WTC11 (cell line): ENCODE measurements around the gene PRAMEF8.
"Not testable (repeated sequence)": the region's sequence is repeated elsewhere in the genome, so short reads cannot be mapped to it uniquely, and the experiment has no call there.

Source experiments
- CREB1 ChIP-seq: sonication (generic); formaldehyde crosslinking; IDR thresholded peaks from 2 replicates; pipeline ENCODE4 v1.8.0; 2023; ENCODE audit warnings: mild to moderate bottlenecking, missing genetic modification reagents
- NR1H2 ChIP-seq: sonication (generic); formaldehyde crosslinking; IDR thresholded peaks from 2 replicates; pipeline ENCODE4 v1.9.0; 2021; ENCODE audit warnings: mild to moderate bottlenecking, moderate library complexity, missing genetic modification reagents
- ZNF317 ChIP-seq: sonication (generic); formaldehyde crosslinking; IDR thresholded peaks from 2 replicates; pipeline ENCODE4 v1.8.1; 2023; ENCODE audit warnings: low read depth, mild to moderate bottlenecking, moderate library complexity, missing genetic modification reagents, borderline replicate concordance
- TF ChIP-seq, protein P1 (sequence below): fragments of 200-600 bp; IDR thresholded peaks from 2 replicates; pipeline ENCODE4 v1.8.0; 2022; ENCODE audit warnings: antibody characterized with exemption

DNA sequence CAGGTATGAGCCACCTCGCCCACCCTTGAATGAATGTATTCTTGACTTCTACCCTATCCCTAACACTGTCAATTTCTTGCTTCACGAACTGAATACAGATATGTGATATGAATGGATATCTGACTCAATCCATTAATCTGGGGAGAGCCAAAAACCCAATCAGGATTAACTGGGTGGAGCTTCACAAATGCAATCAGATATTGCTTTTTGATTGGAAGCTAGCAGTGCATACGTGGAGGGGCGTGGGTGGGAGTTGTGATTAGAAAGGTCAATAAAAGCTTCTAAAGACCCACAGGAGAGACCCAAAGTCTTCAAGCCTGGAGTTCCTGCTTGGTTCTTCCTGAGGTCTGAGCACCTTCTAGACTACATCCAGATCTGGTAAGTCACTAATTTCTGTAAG lies 30.3 kb upstream of the PRAMEF8 start, which contains the start of gene PRAMEF15:
- TF ChIP-seq, protein P1, sequence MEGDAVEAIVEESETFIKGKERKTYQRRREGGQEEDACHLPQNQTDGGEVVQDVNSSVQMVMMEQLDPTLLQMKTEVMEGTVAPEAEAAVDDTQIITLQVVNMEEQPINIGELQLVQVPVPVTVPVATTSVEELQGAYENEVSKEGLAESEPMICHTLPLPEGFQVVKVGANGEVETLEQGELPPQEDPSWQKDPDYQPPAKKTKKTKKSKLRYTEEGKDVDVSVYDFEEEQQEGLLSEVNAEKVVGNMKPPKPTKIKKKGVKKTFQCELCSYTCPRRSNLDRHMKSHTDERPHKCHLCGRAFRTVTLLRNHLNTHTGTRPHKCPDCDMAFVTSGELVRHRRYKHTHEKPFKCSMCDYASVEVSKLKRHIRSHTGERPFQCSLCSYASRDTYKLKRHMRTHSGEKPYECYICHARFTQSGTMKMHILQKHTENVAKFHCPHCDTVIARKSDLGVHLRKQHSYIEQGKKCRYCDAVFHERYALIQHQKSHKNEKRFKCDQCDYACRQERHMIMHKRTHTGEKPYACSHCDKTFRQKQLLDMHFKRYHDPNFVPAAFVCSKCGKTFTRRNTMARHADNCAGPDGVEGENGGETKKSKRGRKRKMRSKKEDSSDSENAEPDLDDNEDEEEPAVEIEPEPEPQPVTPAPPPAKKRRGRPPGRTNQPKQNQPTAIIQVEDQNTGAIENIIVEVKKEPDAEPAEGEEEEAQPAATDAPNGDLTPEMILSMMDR: not testable (repeated sequence)
- not testable (repeated sequence) for TF ChIP-seq CREB1 (CRISPR knock-in tag); NR1H2 (CRISPR knock-in tag); ZNF317
